Measurements from ENCODE around the gene MAP4K3.
A peak's percentile ranks its signal among the peaks of the same experiment; 100 is the strongest.

Gene MAP4K3

DNA sequence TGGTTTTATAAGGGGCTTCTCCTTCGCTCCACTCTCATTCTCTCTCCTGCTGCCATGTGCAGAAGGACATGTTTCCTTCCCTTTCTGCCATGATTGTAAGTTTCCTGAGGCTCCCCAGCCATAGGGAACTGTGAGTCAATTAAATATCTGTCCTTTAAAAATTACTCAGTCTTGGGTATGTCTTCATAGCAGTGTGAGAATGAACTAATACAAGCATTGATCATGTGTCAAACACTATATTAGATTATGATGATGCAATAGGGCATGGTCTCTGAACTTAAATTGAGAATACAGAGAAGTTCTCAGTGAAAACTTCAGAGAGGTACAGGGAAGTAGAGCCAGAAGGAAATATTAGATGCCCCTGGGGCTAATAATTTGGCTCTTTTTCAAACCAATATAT lies 5.9 kb upstream of the MAP4K3 start:
- no peak for DNase-seq

DNA sequence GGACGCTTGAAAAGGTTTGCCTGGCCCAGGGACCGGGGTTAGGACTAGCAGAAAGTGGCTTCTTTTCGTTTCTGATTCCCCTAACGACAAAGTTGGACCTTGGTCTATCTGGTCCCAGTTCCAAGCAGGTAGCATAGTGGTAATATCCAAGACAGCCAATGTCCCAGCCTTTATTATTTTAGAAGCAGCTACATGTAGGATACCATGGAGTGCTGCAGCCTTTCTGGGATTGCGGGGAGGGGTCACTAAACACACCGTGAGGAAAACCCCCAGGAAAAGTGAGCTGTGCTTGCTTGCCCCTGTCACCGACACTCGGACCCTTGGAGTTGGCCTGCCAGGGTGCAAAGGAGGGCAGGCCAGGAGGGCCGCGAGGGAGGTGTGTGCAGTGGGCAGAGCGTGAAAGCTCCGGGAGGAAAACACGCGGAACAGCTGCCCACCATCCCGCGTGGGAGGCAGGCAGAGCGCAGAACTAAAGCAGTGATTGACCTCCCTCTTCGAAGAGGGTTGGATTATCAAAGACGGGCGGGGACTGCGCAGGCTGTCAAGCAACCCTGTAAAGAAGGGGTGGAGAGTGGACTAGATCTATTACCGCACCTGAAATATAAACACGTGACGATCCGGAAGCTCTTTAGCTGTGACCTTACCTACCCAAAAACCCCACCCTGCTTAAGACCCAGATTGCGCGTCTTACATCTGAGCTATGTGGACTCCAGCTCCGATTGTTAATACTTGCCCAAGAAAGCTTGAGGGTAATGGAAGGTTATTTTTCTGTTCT lies 624 bp upstream of the MAP4K3 start:
- peak; percentile 85 for DNase-seq

DNA sequence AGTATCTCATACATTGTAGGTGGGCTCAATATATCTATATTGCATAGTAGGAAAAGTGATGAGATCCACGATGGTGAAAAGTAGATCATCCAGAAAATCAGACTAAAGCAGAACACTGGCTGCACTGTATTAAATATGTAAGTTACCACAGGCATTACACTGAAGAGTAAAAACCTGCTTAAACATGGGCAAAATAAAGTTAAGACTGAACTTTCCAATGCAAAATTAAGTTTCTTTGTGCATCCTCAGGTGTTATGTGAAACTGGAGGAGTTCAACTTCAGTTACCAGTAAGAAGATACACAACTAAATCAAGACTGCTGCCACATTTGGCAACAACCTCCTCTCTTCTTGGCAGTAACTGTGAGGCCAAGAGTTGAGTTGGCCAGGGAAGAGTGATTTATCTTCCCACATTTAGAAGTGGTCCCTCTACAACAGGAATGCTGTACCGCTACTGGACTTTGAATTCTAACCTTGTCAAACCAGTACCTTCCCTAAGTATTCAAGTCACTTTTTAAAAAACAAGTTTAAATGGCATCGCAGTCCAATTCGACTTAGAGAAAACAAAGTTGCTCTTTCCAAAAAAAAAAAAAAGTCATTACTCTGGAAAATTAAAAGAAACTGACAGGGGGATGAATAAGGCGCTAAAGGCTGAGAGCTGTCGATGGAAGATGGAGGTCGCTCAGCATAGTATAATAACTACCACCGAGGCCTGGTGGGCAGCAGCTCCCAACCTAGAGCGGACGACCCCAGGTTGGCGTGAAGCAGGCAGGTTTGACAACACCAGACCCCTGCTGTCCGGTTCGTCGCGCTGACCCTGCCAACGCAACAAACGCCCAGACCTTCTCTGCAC lies 1.1 kb downstream of the MAP4K3 start:
- peak; percentile 38 for DNase-seq

DNA sequence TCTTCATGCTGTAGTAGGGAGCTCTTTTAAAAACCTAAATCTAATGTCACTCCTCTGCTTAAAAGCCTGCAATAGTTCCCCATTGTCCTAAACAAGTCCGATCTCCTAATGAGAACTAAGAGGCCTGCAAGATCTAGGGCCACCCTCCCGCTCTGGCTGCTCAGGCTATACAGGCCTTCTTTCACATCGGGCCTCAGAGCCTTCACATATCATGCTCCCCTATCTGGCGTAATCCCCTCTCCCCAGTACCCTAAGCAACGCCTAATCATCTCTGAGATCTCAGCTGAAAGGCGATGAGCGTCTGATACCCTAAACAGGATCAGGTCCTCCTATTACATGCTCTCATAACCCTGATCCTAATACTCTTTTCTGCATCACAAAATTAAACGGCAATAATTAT lies 1.9 kb downstream of the MAP4K3 start:
- DNase-seq: peak; percentile 31

DNA sequence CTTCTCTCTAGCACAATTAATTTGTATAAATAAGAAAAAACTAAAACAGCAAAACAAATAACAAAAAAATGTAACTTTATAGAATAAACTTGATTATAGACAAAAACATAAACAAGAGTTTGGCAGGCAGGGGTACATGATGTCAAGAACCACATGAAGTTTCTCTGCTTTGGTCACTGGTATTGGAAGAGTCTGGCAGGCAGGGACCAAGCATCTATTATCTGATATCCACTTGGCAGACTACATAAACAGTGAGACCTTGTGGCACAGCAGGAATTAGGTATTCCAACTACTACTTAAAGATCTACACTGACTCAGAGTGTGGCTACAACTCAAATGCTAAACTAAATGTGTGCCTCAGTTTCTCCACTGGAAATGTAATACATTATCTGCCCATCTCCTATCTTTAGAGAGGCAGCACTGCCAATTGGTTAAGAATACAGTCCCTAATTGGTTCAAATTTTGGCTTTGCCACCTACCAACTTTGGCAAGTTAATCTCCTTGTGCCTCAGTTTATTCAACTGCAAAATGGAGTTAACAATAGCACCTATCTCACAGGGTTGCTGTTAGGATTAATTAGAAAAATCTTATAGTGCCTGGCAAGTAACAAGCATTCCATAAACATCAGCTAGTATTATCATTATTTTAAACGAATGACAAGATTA lies 2.7 kb downstream of the MAP4K3 start:
- peak; percentile 28 for DNase-seq

DNA sequence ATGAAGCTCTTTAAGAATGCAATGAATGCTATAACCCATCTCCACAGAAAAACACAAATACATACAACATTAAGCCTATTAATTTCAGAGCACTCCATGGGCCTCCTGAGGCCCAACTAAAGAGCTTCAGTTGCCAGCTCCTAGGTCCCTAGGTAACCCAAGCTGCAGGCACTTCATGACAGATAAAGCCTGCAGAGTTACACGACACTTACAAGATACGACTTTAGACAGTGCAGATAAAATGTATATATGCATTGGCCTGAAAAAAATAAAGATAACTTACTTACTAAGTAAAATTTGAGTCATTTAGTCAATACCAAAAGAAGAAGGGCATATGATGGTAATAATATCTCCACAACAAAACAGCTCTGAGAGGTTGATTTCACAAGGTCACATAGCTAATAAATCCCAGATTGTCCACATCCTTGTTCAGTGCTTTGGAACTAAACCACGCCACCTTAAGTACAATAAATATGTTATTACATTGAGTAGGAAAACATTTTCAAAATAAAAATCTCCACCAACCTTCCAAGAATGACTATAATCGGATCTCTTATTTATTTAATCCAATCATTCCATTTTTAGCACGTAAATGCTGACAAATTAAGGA lies 3.4 kb downstream of the MAP4K3 start:
- peak; percentile 7 for DNase-seq

- DNase-seq: peak; percentile 7
Observed at GRCh38 chr2:39432701-39433100, 4.4 kb downstream of the MAP4K3 start.

DNA sequence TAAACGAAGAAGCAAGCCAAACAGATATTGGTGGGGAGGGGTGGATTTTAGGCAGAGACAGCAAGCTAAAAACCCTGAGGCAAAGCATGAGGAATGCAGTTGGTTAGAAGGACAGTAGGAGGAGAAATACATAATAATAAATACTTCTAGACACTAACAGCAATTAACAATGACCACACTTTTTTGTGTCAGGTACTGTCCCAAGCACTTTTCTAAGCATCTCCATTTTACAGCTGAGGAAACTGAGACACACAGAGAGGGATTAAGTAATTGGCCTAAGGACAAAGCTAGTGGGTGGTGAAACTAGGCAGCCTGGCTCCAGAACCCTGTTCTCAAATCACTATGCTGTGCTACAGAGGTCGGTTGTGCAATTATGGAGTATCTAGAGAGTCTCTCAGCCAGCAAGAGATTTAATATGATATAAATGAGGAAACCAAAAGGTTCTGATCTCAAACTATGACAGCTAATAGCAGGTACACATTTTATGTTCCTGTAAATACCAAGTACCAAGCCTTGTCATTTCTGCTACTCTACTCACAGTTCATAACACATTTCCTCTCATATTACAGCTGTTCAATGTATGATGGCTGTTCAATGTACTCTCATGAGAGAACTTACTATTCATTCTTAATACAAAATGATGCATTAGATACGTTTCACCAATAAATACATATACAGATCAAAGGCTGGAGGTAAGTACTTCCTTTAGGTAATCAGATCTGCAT lies 5.3 kb downstream of the MAP4K3 start:
- peak; percentile 38 for DNase-seq

DNA sequence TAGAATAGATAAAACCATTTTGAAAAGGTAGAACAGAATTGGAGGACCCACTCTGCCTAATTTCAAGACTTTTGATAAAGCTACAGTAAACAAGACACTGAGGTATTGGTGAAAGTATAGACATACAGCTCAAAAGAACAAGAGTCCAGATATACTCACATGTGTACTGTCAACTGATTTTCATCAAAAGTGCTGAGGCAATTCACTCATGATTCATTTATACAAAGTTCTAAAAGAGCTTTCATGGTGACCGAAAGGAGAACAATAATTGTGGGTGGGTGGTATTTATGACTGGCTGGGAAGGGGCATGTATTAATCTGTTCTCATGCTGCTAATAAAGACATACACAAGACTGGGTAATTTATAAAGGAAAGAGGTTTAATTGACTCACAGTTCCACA lies 7.3 kb downstream of the MAP4K3 start:
- no peak for DNase-seq

GRCh38 chr2:39424951-39425350 lies 12.1 kb downstream of the MAP4K3 start:
- no peak for DNase-seq

DNA sequence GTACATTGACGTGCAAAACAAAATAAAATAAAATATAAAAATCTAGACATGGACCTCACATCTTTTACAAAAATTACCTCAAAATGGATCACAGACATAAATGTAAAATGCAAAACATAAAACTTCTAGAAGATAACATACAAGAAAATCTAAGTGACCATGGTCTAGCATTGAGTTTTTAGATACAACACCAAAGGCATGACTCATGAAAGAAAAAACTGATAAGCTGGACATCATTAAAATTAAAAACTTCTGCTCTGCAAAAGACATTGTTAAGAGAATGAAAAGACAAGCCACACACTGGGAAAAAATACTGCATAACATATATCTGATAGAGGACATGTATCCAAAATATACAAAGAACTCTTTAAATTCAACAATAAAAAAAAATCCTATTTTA lies 14.4 kb downstream of the MAP4K3 start:
- no peak for DNase-seq

GRCh38 chr2:39421354-39421753 lies 15.7 kb downstream of the MAP4K3 start:
- no peak for DNase-seq

DNA sequence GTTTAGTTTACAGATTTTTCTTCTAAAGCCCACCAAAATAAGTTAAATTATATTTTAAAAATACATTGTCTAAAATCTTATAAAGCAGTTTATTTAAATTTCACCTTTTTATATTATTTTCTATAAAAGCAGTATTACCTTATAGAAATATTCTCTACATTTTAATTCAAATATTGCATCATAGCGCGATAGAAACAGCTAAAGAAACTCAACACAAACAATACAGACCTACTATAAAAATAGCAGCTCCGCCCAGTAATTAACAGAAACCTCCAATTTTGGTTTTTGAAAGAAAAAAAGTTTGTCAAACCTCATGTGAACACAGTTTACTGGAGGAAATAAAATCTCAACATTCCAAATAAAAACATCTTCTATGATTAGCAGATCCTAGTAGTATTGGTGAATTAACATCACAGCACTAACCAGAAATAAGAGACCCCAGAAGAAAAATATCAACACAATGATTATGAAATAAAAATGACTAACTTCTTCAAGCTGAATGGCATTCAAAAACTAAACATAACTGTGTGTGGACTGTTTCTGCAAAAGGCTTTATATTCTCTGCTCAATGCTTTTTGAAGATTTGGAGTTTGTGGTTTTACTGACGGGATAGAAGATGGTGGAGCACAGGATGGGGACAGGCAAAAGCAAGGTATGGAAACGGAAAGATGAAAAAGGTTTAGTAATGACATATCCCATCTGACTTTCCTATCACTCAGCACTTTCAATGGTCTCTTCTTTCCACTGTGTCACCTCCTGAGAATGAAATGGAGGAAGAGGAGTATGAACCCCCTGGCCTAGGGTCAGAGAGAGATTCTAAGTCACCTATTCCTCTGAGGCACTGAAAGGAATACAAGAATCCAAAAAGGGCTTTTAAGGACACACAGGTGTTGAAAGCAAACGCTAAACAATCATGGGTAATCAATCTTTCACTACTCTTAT lies 17.5 kb downstream of the MAP4K3 start:
- no peak for DNase-seq

DNA sequence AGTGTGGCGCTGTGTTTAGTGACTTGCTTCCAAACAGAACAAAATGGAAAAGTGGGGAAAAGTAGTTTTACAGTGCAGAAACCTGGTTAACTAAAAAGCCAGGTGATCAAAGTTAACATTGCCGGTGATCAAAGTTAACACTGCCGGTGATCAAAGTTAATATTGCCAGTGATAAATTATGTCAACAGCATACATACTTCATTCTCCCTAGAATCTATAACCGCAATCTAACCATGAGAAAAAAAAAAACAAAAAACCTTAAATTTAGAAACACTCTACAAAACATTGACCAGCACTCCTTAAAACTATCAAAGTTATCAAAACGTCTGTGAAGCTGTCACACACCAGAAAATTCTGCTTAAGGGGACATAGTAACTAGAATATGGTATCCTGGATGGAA lies 18.6 kb downstream of the MAP4K3 start:
- DNase-seq: no peak

GRCh38 chr2:39416140-39416539 lies 20.9 kb downstream of the MAP4K3 start:
- DNase-seq: no peak

GRCh38 chr2:39413063-39413737 lies 23.9 kb downstream of the MAP4K3 start:
- DNase-seq: no peak

DNA sequence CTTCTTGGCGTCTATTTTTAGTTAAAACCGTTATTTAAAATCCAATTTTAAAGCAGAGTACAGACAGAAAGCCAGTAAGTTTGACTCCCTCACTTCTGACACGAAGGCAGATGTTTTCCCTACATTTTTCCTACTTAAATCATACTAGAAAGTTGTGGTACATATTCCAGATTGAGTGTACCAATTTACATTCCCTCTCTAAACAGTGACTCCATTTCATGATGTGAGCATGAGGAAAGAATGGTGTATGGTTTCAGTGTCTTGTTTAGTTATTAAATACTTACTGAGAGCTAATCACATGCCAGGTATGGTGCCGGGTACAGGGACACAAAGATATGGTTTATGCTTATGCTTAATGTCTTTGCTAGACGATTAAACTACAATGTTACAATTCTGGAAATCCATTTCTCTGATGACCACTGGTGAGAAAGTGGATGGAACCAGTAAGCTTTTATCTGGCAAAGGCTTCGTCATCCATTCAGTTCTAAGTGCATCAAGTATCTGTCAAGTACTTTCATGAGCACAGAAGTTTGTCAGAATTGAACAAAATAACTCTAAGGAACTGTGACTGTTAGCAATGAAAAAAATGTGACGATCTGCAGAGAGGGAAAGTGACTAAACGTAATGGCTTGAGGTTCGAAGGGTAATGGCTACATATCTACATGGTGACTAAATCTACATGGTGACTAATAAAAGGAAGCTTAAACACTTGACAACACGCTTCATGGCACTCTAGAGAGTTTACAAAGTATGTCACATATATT lies 25.7 kb downstream of the MAP4K3 start:
- DNase-seq: no peak

DNA sequence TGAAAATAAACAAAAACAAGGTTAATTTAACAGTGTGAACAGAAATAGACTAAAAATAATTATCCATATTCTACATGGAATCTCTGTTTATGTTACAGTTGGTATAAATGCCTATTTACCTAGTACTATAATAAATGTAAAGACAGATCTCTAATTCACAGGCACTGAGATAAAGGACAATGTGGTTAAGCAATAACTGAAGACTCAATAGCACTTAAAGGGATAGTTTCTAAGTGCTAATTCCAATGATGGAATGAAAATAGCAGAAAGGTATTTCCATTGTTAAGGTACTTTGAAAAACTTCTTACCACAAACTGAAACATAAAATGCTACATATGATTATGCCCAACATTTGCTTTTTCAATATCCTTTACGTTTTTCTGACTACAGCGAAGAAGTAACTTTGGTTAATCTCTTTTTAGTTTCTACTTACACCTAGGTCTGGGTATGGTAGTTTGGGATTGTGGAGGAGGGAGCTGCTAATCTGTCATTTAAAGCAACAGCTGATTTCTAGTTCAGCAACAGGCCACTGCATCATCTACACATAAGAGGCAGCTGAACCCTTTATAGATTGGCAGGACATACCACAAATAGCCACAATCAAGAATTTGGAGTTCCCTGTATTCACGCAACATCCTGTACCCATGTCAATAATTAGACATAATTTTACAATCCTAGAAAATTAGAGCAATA lies 27.2 kb downstream of the MAP4K3 start:
- no peak for DNase-seq

All from NCI-H69 (cell line).